ENCODE measurements around the gene CLBA1.

CLBA1 gene

DNA sequence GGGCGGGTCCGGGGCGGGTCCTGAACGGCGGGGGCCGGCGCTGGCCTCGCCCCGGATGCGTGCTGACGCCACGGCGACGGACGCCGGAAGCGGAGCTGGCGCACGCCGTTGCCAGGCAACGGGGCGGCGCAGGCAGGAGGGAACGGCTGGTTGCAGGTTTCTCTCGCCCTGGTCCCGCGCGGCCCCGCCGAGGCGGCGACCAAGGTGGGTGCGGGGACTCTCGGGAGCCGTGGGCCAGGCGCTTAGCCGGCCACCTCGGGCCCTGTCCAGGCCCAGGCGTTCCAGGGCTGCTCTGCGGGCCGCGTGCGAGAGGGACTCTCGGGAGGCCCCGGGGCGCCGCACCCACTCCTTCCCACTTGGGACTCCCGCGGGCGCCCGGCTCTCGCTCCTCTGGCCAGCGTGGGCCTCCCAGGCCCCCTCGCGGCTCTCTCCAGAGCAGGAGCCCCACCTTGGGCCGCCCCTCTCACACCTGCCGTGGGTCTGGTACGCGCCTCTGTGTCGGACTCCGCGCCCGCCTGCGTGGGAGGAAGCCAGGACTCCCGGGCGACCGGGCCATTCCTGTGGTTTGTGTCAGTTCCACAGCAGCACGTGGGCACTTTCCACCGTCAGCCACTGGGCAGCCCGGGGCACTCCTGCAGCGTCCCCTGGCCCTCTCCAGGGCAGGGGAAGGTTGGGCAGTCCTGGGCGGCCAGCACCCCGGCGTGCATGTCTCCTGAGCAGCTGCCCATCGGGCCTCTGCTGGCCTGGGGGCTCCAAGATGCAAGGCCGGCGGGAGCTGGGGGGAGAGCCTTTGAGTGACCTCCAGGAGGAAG lies at the start of gene CLBA1:
TSS of gene CLBA1 (plus strand) at position 114 of the 812 bp plus-strand sequence. CDS start at position 758, 644 bp downstream.
- TF ChIP-seq GATA3 (IDR thresholded peaks at IDR 0.05; ENCODE audit: low read depth, low read length) = no peak
- no peak for TF ChIP-seq GATA2 (IDR thresholded peaks at IDR 0.05; ENCODE audit: low read depth, low read length)

- no peak for TF ChIP-seq GATA2 (IDR thresholded peaks at IDR 0.05; ENCODE audit: low read depth, low read length)
- no peak for TF ChIP-seq GATA3 (IDR thresholded peaks at IDR 0.05; ENCODE audit: low read depth, low read length)
Measured at GRCh38 chr14:104935955-104936354, 49.6 kb upstream of the CLBA1 start.

GRCh38 chr14:104936361-104937155 lies 49.0 kb upstream of the CLBA1 start:
- TF ChIP-seq GATA2 (IDR thresholded peaks at IDR 0.05; ENCODE audit: low read depth, low read length) = no peak
- TF ChIP-seq GATA3 (IDR thresholded peaks at IDR 0.05; ENCODE audit: low read depth, low read length) = no peak

DNA sequence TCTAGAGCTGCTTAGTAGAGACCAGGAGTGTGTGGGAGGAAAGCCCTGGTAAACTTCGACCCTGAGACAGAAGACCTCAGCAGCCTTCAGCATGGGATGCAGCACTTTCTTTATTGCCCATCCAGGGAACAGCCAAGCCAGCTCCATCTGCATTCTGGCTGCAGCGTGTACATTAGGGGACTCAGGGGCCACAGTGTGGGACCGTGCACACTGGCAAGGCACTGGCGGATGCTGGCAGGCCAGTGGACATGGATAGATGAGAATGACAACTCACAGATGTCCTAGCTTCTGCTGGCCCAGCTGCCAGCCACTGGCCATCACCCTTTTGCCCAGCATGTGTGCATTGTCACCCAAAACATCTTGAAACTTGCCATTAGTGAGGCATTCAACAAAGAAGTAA lies 48.4 kb upstream of the CLBA1 start:
- no peak for TF ChIP-seq GATA3 (IDR thresholded peaks at IDR 0.05; ENCODE audit: low read depth, low read length)
- no peak for TF ChIP-seq GATA2 (IDR thresholded peaks at IDR 0.05; ENCODE audit: low read depth, low read length)

DNA sequence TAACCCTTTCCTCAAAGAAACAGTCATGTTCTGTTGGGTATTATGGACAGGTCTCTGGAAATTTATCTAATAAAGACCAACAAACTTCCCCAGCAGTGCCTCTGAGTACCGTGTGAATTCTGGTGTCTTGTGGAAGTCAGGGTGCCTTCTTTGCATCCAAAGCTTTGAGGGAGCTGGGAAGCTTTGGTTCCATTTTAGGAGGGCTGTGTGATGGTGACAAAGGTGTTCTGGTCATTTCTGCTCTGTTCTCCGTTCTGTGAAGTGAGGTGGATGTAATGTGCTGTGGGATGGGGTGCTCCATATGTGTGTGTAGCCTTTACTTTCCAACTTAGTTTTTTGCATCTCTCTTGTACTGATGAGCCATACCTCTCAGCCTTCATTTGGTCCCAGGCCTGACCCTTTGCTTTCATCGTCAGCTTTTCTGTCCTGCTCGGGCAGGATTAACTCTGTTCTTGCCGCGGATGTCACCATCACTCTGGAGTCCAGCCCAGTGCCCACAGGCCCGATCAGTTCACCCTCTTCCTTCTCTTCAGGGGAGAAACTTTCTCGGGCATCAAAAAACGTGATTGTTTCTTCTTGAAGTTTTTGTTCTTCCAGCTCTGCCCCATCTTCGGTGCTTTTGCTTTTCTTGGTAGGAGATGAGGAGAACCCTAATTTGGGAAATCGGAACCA lies 47.8 kb upstream of the CLBA1 start:
- TF ChIP-seq GATA3 (IDR thresholded peaks at IDR 0.05; ENCODE audit: low read depth, low read length) = no peak
- no peak for TF ChIP-seq GATA2 (IDR thresholded peaks at IDR 0.05; ENCODE audit: low read depth, low read length)

- TF ChIP-seq GATA3 (IDR thresholded peaks at IDR 0.05; ENCODE audit: low read depth, low read length) (no peak), GATA2 (IDR thresholded peaks at IDR 0.05; ENCODE audit: low read depth, low read length) (no peak)
Measured at GRCh38 chr14:104938436-104938835, 47.2 kb upstream of the CLBA1 start.

DNA sequence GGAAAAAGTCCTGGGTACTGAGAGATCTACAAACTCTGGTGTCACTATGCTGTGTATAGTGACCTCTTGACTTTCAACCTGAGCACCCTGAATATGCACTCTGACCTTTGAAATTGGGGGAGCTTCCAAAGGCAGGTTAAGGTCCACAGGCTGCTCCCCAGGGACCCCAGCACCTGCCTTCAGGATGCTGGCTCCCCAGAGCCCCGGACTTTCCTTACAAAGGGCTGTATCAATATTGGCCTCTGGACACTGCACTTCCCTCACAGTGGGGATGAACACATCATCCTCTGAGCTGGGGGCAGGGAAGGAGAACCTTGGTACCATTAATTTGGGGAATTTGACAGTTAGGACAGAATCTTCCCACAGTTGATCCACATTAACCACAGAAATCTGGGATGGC lies 46.6 kb upstream of the CLBA1 start:
- TF ChIP-seq GATA2 (IDR thresholded peaks at IDR 0.05; ENCODE audit: low read depth, low read length) (no peak), GATA3 (IDR thresholded peaks at IDR 0.05; ENCODE audit: low read depth, low read length) (no peak)

- TF ChIP-seq GATA2 (IDR thresholded peaks at IDR 0.05; ENCODE audit: low read depth, low read length) (no peak), GATA3 (IDR thresholded peaks at IDR 0.05; ENCODE audit: low read depth, low read length) (no peak)
Measured at GRCh38 chr14:104939666-104940410, 45.8 kb upstream of the CLBA1 start.

DNA sequence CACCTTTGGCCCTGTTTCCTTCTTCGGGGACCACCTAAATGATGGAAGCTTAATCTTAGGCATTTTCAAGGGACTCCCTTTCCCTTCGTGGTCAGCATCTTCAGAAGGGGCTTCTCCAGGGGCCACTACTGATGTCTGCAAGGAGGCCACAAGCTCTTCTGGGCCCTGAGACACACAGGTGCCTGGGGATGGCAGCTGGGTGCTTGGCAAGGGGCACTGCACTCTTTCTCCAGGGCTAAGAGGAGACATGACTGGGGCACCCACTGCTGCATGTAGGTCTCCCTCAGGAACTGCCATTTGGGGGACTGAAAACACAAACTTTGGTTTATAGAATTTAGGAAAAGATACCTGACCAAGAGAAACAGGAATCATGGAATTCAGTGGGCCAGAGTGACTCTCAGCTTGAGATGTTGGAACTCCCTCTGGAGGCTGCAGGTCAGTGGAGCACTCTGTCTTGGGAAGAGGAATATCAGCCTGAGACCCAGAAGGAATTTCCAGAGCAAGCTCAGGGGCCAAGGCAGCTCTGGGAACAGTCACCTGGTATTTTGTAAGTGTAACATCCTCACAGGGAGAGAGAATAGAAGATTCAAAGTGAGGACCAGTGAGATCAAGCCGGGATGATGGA lies 45.0 kb upstream of the CLBA1 start:
- no peak for TF ChIP-seq GATA2 (IDR thresholded peaks at IDR 0.05; ENCODE audit: low read depth, low read length)
- no peak for TF ChIP-seq GATA3 (IDR thresholded peaks at IDR 0.05; ENCODE audit: low read depth, low read length)

DNA sequence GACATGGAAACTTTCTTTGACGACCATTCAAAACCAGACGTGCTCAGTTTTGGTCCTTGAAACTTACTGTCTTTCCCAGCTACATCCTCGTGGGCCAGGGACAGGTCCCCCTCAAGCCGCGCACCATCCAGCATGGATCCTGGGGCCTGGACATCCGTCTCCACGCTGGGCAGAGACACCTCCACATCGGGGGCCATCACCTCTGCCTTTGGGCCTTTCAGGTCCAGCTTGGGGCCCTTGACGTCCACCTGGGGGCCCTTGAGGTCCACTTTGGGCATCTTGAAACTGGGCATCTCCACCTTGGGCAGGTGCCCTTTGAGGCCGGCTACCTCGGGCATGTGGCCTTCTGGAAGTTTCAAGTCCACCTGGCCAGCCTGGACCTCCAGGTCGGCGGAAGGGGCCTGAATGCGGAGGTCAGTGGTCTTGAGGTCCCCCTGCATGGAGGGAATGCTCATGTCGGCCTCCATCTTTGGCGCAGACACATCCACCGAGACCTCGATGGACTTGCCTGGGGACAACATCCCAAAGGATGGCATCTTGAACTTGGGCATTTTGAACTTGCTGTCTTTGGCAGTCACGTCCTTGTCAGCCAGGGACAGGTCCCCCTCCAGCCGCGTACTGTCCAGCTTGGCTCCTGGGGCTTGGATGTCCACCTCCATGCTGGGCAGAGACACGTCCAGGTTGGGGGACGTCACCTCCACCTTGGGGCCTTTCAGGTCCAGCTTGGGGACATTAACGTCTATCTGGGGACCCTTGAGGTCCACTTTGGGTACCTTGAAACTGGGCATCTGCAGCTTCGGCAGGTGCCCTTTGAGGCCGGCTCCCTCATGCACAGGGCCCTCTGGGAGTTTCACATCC lies 43.9 kb upstream of the CLBA1 start:
- TF ChIP-seq GATA2 (IDR thresholded peaks at IDR 0.05; ENCODE audit: low read depth, low read length) (no peak), GATA3 (IDR thresholded peaks at IDR 0.05; ENCODE audit: low read depth, low read length) (no peak)

DNA sequence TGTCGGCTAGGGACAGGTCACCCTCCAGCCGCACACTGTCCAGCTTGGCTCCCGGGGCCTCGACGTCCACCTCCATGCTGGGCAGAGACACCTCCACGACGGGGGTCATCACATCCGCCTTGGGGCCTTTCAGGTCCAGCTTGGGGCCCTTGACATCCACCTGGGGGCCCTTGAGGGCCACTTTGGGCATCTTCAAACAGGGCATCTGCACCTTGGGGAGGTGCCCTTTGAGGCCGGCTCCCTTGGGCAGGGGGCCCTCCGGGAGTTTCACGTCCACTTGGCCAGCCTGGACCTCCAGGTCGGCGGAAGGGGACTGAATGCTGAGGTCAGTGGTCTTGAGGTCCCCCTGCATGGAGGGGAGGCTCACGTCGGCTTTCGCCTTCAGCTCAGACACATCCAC lies 43.0 kb upstream of the CLBA1 start:
- TF ChIP-seq GATA3 (IDR thresholded peaks at IDR 0.05; ENCODE audit: low read depth, low read length) (no peak), GATA2 (IDR thresholded peaks at IDR 0.05; ENCODE audit: low read depth, low read length) (no peak)

- TF ChIP-seq GATA3 (IDR thresholded peaks at IDR 0.05; ENCODE audit: low read depth, low read length) (no peak), GATA2 (IDR thresholded peaks at IDR 0.05; ENCODE audit: low read depth, low read length) (no peak)
Measured at GRCh38 chr14:104948736-104949031, 36.9 kb upstream of the CLBA1 start.

DNA sequence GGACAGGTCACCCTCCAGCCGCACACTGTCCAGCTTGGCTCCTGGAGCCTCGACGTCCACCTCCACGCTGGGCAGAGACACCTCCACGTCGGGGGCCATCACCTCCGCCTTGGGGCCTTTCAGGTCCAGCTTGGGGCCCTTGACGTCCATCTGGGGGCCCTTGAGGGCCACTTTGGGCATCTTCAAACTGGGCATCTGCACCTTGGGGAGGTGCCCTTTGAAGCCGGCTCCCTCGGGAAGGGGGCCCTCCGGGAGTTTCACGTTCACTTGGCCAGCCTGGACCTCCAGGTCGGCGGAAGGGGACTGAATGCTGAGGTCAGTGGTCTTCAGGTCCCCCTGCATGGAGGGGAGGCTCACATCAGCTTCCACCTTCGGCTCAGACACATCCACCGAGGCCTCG lies 35.6 kb upstream of the CLBA1 start:
- TF ChIP-seq GATA2 (IDR thresholded peaks at IDR 0.05; ENCODE audit: low read depth, low read length) = no peak
- TF ChIP-seq GATA3 (IDR thresholded peaks at IDR 0.05; ENCODE audit: low read depth, low read length) = no peak
